Endodermal cell (in vitro differentiated cells): ENCODE data around the gene PIK3CD. TPM values are rescaled to one million over a fixed set of nuclear protein-coding genes. Genes with fewer than 3 reads are reported as not detected.

Source experiments
- DNase-seq: peaks from one replicate; pipeline ENCODE4 v3.0.0-alpha.2; 2017
- H3K27ac ChIP-seq: 2 replicates; pipeline ENCODE4 v1.5.1; 2013; ENCODE audit warnings: mild to moderate bottlenecking, low read depth, low read length, moderate library complexity
- H3K27me3 ChIP-seq: 2 replicates; pipeline ENCODE4 v1.6.1; 2013; ENCODE audit warnings: mild to moderate bottlenecking, low read length, moderate library complexity; ENCODE audit not compliant: insufficient read depth, control insufficient read depth, poor library complexity, severe bottlenecking
- H3K36me3 ChIP-seq: 2 replicates; pipeline ENCODE4 v1.7.0; 2013; ENCODE audit warnings: mild to moderate bottlenecking, low read length, moderate library complexity; ENCODE audit not compliant: control insufficient read depth, insufficient read depth
- H3K4me1 ChIP-seq: one replicate; pipeline ENCODE4 v1.7.0; 2013; ENCODE audit warnings: low read length; ENCODE audit not compliant: control insufficient read depth, insufficient read depth
- H3K4me3 ChIP-seq: 2 replicates; pipeline ENCODE4 v1.5.1; 2013; ENCODE audit warnings: mild to moderate bottlenecking, low read length, moderate library complexity
- H3K9ac ChIP-seq: 2 replicates; pipeline ENCODE4 v1.6.1; 2013; ENCODE audit warnings: mild to moderate bottlenecking, low read length, moderate library complexity; ENCODE audit not compliant: poor library complexity, severe bottlenecking; ENCODE audit errors: extremely low read depth
- H3K9me3 ChIP-seq: 2 replicates; pipeline ENCODE4 v1.6.1; 2013; ENCODE audit warnings: mild to moderate bottlenecking, low read length, moderate library complexity; ENCODE audit not compliant: control insufficient read depth
- H3K27ac Mint-ChIP-seq: 2 replicates; pipeline ENCODE4 v1.8.0; 2020; ENCODE audit warnings: mixed read lengths
- H3K27me3 Mint-ChIP-seq: 2 replicates; pipeline ENCODE4 v1.8.0; 2021; ENCODE audit warnings: mild to moderate bottlenecking, mixed read lengths; ENCODE audit not compliant: insufficient read depth
- H3K36me3 Mint-ChIP-seq: 2 replicates; pipeline ENCODE4 v1.8.0; 2020; ENCODE audit warnings: low read depth, mixed read lengths
- H3K4me1 Mint-ChIP-seq: 2 replicates; pipeline ENCODE4 v1.8.0; 2020; ENCODE audit warnings: mixed read lengths
- H3K4me3 Mint-ChIP-seq: 2 replicates; pipeline ENCODE4 v1.8.0; 2020; ENCODE audit warnings: mild to moderate bottlenecking, moderate library complexity, mixed read lengths
- H3K9me3 Mint-ChIP-seq: 2 replicates; pipeline ENCODE4 v1.8.0; 2020; ENCODE audit warnings: mild to moderate bottlenecking, mixed read lengths
- WGBS, 2 experiments: methylation state at CpG; one replicate each; pipeline versions ENCODE4 v1.1.5 to v1.1.7; 2013; ENCODE audit warnings: missing lambda C conversion rate in 2 of 2, mixed read lengths in 1 of 2; ENCODE audit not compliant: insufficient coverage in 1 of 2, insufficient read length in 1 of 2; 5-methylcytosine and 5-hydroxymethylcytosine counted together
- total RNA-seq, 2 donors: library from RNA; stranded (reverse); fragmentation: NEBNext Ultra II Directional in 1 of 2; extraction: Animal tissue kit (Norgen Biotek cat#: 25700) in 1 of 2; gene quantifications; 2 replicates in 1 of 2; 3 replicates in 1 of 2; pipeline ENCODE4 v1.2.1, GENCODE V29; 2021
- TF ChIP-seq, protein P1 (sequence below): fragments of 200-600 bp; sonication (generic); conservative IDR thresholded peaks from 2 replicates; pipeline ENCODE4 v1.5.0; 2021; ENCODE audit warnings: antibody characterized with exemption, mild to moderate bottlenecking

PIK3CD gene
- total RNA-seq, 2 donors from 2014 or later = 13.9 to 14.2 TPM

DNA sequence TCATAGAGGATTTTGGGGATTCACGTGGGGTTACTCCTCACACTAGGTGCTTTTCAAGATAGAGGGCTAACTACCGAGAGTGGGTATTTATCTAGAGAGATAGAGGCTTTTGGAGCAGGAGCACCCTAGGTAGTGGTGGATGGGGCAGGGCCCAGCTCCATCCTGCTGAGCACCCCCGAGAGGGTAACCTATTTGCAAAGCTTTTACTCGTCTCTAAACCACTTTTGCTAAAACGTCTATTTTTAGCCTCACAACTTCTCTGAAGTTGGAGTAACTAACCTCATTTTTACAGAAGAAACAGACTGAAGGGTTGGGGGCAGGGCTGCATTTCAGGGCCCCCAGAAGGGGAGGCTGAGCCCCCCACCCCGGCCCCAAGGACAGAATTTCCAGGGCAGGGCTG is 12.3 kb upstream of the PIK3CD start:
- Mint-ChIP-seq H3K27ac (no peak overlapping the region), H3K4me3 (no peak overlapping the region), H3K27me3 (peaks cover 5% of the 10 kb centered on the region), H3K36me3 (no peaks in the 10 kb centered on the region), H3K9me3 (peaks cover 9% of the 10 kb centered on the region), H3K4me1 (no peaks in the 10 kb centered on the region)
- Histone ChIP-seq H3K9me3 (no peaks in the 10 kb centered on the region), H3K9ac (no peak overlapping the region), H3K27ac (no peak overlapping the region), H3K36me3 (no peaks in the 10 kb centered on the region), H3K27me3 (no peaks in the 10 kb centered on the region), H3K4me3 (no peak overlapping the region), H3K4me1 (no peaks in the 10 kb centered on the region)
- no peak for DNase-seq
- WGBS, 2 experiments = 78 to 83% methylated on average over 4 to 6 of the region's 6 CpGs
- TF ChIP-seq, protein P1, sequence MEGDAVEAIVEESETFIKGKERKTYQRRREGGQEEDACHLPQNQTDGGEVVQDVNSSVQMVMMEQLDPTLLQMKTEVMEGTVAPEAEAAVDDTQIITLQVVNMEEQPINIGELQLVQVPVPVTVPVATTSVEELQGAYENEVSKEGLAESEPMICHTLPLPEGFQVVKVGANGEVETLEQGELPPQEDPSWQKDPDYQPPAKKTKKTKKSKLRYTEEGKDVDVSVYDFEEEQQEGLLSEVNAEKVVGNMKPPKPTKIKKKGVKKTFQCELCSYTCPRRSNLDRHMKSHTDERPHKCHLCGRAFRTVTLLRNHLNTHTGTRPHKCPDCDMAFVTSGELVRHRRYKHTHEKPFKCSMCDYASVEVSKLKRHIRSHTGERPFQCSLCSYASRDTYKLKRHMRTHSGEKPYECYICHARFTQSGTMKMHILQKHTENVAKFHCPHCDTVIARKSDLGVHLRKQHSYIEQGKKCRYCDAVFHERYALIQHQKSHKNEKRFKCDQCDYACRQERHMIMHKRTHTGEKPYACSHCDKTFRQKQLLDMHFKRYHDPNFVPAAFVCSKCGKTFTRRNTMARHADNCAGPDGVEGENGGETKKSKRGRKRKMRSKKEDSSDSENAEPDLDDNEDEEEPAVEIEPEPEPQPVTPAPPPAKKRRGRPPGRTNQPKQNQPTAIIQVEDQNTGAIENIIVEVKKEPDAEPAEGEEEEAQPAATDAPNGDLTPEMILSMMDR = no peak

DNA sequence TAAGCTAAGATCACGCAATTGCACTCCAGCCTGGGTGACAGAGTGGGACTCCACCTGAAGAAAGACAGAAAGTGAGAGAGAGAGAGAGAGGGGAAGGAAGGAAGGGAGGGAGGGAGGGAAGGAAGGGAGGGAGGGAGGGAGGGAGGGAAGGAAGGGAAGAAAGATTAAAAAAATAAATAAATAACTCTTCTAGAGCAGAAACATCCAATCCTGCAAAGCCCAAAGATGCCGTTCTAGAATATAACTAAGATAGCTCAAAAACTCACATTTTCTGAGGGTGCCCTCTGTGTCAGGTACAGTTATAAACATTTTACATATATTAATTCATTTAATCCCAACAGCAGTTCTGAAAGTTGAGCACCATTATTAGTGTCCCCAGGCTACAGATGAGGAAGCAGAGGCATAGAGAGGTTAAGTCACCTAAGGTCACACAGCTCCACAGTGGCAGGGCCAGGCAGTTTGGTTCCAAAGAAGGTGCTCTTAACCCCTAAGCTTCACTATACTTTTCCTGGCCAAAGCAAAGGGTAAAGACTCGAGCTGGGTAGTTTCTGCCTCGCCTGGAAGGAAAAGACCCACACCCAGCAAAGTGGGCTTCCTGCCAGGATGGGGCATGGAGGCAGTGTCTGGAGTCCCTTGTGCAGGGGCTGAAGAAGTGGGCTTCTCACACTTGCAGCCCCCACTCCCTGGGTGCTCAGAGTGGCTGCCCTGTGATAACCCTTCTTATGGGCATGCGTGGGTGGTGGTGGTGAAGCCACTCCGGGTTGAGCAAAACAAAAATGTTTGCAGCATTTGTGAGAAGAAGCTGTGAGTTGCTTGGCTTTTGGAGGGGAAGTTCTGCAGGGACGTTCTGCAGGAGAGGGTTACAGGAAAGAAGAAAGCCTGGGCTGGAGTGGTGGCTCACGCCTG is 7.9 kb upstream of the PIK3CD start:
- no peak overlapping the region for H3K27ac Mint-ChIP-seq
- no peak overlapping the region for H3K27ac ChIP-seq
- no peaks in the 10 kb centered on the region for H3K9me3 ChIP-seq
- TF ChIP-seq, protein P1 = no peak
- H3K4me1 Mint-ChIP-seq = peaks cover 4% of the 10 kb centered on the region
- no peak for DNase-seq
- no peak overlapping the region for H3K9ac ChIP-seq
- no peak overlapping the region for H3K4me3 Mint-ChIP-seq
- H3K4me3 ChIP-seq = no peak overlapping the region
- H3K27me3 ChIP-seq = no peaks in the 10 kb centered on the region
- peaks cover 5% of the 10 kb centered on the region for H3K27me3 Mint-ChIP-seq
- H3K9me3 Mint-ChIP-seq = no peaks in the 10 kb centered on the region
- WGBS, 2 experiments = 82 to 93% methylated on average over 4 to 8 of the region's 8 CpGs
- no peaks in the 10 kb centered on the region for H3K36me3 Mint-ChIP-seq
- no peaks in the 10 kb centered on the region for H3K36me3 ChIP-seq
- H3K4me1 ChIP-seq = no peaks in the 10 kb centered on the region

DNA sequence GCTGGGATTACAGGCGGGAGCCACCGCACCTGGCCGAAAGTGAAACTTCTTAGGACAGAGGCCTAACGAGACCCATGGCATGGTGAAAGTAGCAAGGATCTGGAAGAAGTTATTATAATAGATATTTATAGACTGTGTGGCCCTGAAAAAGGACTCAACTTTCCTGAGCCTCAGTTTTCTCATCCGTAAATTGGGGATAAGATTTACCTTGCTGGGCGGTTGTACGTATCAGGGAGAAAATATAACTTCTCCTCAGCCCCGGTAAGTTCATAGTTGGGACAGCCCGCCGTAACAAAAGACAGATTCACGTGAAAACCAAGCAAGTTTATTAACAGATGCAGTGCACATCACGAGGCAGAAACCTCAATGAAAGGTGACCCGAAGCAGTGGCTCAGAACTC is 5.5 kb upstream of the PIK3CD start:
- TF ChIP-seq, protein P1 = no peak
- peaks cover 20% of the 10 kb centered on the region for H3K27me3 Mint-ChIP-seq
- Histone ChIP-seq H3K9me3 (no peaks in the 10 kb centered on the region), H3K4me1 (no peaks in the 10 kb centered on the region), H3K27me3 (peaks cover 17% of the 10 kb centered on the region), H3K27ac (no peak overlapping the region), H3K4me3 (no peak overlapping the region), H3K36me3 (no peaks in the 10 kb centered on the region), H3K9ac (no peak overlapping the region)
- 94% methylated on average over 10 to 13 of the region's 13 CpGs for WGBS, 2 experiments
- H3K4me3 Mint-ChIP-seq = no peak overlapping the region
- DNase-seq = no peak
- no peaks in the 10 kb centered on the region for H3K9me3 Mint-ChIP-seq
- H3K4me1 Mint-ChIP-seq = peaks cover 4% of the 10 kb centered on the region
- no peaks in the 10 kb centered on the region for H3K36me3 Mint-ChIP-seq
- H3K27ac Mint-ChIP-seq = no peak overlapping the region
